SK-N-SH (cell line): ENCODE data around the gene VGLL4. TPM values are rescaled to one million over a fixed set of nuclear protein-coding genes. Genes with fewer than 3 reads are reported as not detected.

Experiments
- CTCF ChIA-PET: fragments of 300-600, 350-600 bp; formaldehyde crosslinking; extraction: SDS; loops from one replicate; lab custom pipeline; 2021; lab: Yijun Ruan, JAX
- POLR2A ChIA-PET: fragments of 350-600 bp; sonication (Branson Sonifier 250); formaldehyde crosslinking; extraction: SDS; loops from one replicate; lab custom pipeline; 2020; ENCODE audit warnings: antibody characterized with exemption, inconsistent platforms; lab: Yijun Ruan, JAX
- DNase-seq: peaks from one replicate; pipeline ENCODE4 v3.0.0; 2012
- H2AFZ ChIP-seq: fragments of 200-600 bp; sonication (generic); 2 replicates; pipeline ENCODE4 v1.8.1; 2016; ENCODE audit warnings: antibody characterized with exemption, mild to moderate bottlenecking, low read depth
- H3F3A ChIP-seq: fragments of 200-600 bp; sonication (generic); replicated peaks from 2 replicates; pipeline ENCODE3; 2016; ENCODE audit warnings: antibody characterized with exemption, mild to moderate bottlenecking; ENCODE audit not compliant: insufficient read depth
- H3K27ac ChIP-seq, 2 experiments: fragments of 200-500 bp in 1 of 2; fragments of 200-600 bp in 1 of 2; sonication (Bioruptor generic) in 1 of 2; sonication (generic), shearing (Covaris generic) in 1 of 2; 2 replicates each; pipeline versions ENCODE4 v1.5.1 to v1.6.1; 2014 to 2016; ENCODE audit warnings: low read depth in 2 of 2, inconsistent platforms in 1 of 2, low read length in 1 of 2, mild to moderate bottlenecking in 1 of 2, mixed read lengths in 1 of 2
- H3K27me3 ChIP-seq: fragments of 200-600 bp; sonication (generic), shearing (Covaris generic); 2 replicates; pipeline ENCODE4 v1.6.1; 2016; ENCODE audit warnings: mixed run types; ENCODE audit not compliant: insufficient read depth
- H3K36me3 ChIP-seq, 2 experiments: fragments of 200-500 bp in 1 of 2; fragments of 200-600 bp in 1 of 2; sonication (Bioruptor generic) in 1 of 2; sonication (generic) in 1 of 2; replicated peaks in 1 of 2; 2 replicates each; pipeline versions ENCODE3 to v1.5.1; 2014 to 2016; ENCODE audit warnings: low read length in 1 of 2, mild to moderate bottlenecking in 1 of 2; ENCODE audit not compliant: insufficient read depth in 2 of 2, control insufficient read depth in 1 of 2
- H3K4me1 ChIP-seq, 2 experiments: fragments of 200-500 bp in 1 of 2; fragments of 200-600 bp in 1 of 2; sonication (Bioruptor generic) in 1 of 2; sonication (generic), shearing (Covaris generic) in 1 of 2; 2 replicates each; pipeline versions ENCODE4 v1.5.1 to v1.6.1; 2014 to 2016; ENCODE audit warnings: low read depth in 1 of 2, low read length in 1 of 2, mixed run types in 1 of 2; ENCODE audit not compliant: insufficient read depth in 2 of 2, control insufficient read depth in 1 of 2
- H3K4me2 ChIP-seq: fragments of 200-600 bp; sonication (generic), shearing (Covaris generic); 2 replicates; pipeline ENCODE4 v1.6.1; 2017; ENCODE audit warnings: mixed run types
- H3K4me3 ChIP-seq, 2 experiments: fragments of 200-500 bp in 1 of 2; fragments of 200-600 bp in 1 of 2; sonication (Bioruptor generic) in 1 of 2; sonication (generic), shearing (Covaris generic) in 1 of 2; 2 replicates each; pipeline versions ENCODE4 v1.5.1 to v1.8.1; 2014 to 2016; ENCODE audit warnings: low read depth in 2 of 2, inconsistent platforms in 1 of 2, low read length in 1 of 2, mild to moderate bottlenecking in 1 of 2, mixed read lengths in 1 of 2, moderate library complexity in 1 of 2
- H3K79me2 ChIP-seq: fragments of 200-600 bp; sonication (generic); 2 replicates; pipeline ENCODE4 v1.8.1; 2017; ENCODE audit warnings: mild to moderate bottlenecking; ENCODE audit not compliant: insufficient read depth
- H3K9ac ChIP-seq: fragments of 200-600 bp; sonication (generic); 2 replicates; pipeline ENCODE4 v1.6.1; 2017; ENCODE audit warnings: mixed run types
- H3K9me2 ChIP-seq: fragments of 200-600 bp; sonication (generic); 2 replicates; pipeline ENCODE4 v1.6.1; 2017; ENCODE audit warnings: mixed run types
- H3K9me3 ChIP-seq: fragments of 200-600 bp; sonication (generic); 2 replicates; pipeline ENCODE4 v1.6.1; 2017; ENCODE audit warnings: mixed run types, mild to moderate bottlenecking, moderate library complexity
- H4K20me1 ChIP-seq: fragments of 200-600 bp; sonication (generic); 2 replicates; pipeline ENCODE4 v1.6.1; 2017; ENCODE audit warnings: mild to moderate bottlenecking, mixed run types; ENCODE audit not compliant: insufficient read depth
- CHD2 ChIP-seq: fragments of 150-350 bp; IDR thresholded peaks from 2 replicates; pipeline ENCODE4 v1.6.1; 2018; ENCODE audit warnings: low read length; ENCODE audit not compliant: partially characterized antibody
- CTCF ChIP-seq: fragments of 200-600 bp; sonication (generic); IDR thresholded peaks from 2 replicates; pipeline ENCODE4 v1.6.1; 2017; ENCODE audit warnings: antibody characterized with exemption, mild to moderate bottlenecking, moderate library complexity
- EP300 ChIP-seq, 2 experiments: IDR thresholded peaks; 2 replicates each; pipeline versions ENCODE4 v1.4.0 to v1.6.1; 2012; ENCODE audit warnings: borderline replicate concordance in 1 of 2, low read depth in 1 of 2, low read length in 1 of 2
- FOSL2 ChIP-seq: IDR thresholded peaks from 2 replicates; pipeline ENCODE4 v1.4.0; 2012; ENCODE audit warnings: low read depth, mild to moderate bottlenecking, moderate library complexity, borderline replicate concordance
- GABPA ChIP-seq: IDR thresholded peaks from 2 replicates; pipeline ENCODE4 v1.4.0; 2012; ENCODE audit warnings: low read depth, mild to moderate bottlenecking
- MAX ChIP-seq: IDR thresholded peaks from 2 replicates; pipeline ENCODE4 v1.4.0; 2012; ENCODE audit warnings: low read depth
- MEF2A ChIP-seq: IDR thresholded peaks from 2 replicates; pipeline ENCODE4 v1.4.0; 2012; ENCODE audit warnings: low read depth, borderline replicate concordance
- NFIC ChIP-seq: IDR thresholded peaks from 2 replicates; pipeline ENCODE4 v1.4.0; 2012; ENCODE audit warnings: borderline replicate concordance
- NRF1 ChIP-seq: IDR thresholded peaks from 2 replicates; pipeline ENCODE4 v1.6.1; 2012; ENCODE audit warnings: low read depth, mild to moderate bottlenecking, low read length
- POLR2AphosphoS5 ChIP-seq: IDR thresholded peaks from 2 replicates; pipeline ENCODE4 v1.6.1; 2012; ENCODE audit warnings: low read depth, low read length
- RCOR1 ChIP-seq: fragments of 150-350 bp; IDR thresholded peaks from 2 replicates; pipeline ENCODE4 v1.6.1; 2017; ENCODE audit warnings: antibody characterized with exemption, low read length
- REST ChIP-seq: IDR thresholded peaks from 2 replicates; pipeline ENCODE4 v1.6.1; 2012; ENCODE audit warnings: mild to moderate bottlenecking, low read depth, low read length, moderate library complexity
- RFX5 ChIP-seq: IDR thresholded peaks from 2 replicates; pipeline ENCODE4 v1.6.1; 2012; ENCODE audit warnings: mild to moderate bottlenecking, improper control_type of control experiment, low read length
- TAF1 ChIP-seq: IDR thresholded peaks from 2 replicates; pipeline ENCODE4 v1.6.1; 2012; ENCODE audit warnings: low read depth, mild to moderate bottlenecking, low read length, moderate library complexity, borderline replicate concordance
- TCF12 ChIP-seq: IDR thresholded peaks from 2 replicates; pipeline ENCODE4 v1.4.0; 2012
- ZBTB33 ChIP-seq: IDR thresholded peaks from 2 replicates; pipeline ENCODE4 v1.4.0; 2012; ENCODE audit warnings: low read depth, borderline replicate concordance
- WGBS: methylation state at CpG from one replicate; pipeline ENCODE4 v1.1.6; 2017; ENCODE audit warnings: low lambda C conversion rate; 5-methylcytosine and 5-hydroxymethylcytosine counted together
- polyA plus RNA-seq, 3 experiments: library from polyadenylated mRNA; depleted of rRNA; stranded (reverse); fragments of >200 nt; gene quantifications; 2 replicates each; pipeline ENCODE4 v1.2.3, GENCODE V29; 2012

Gene VGLL4
- polyA plus RNA-seq, 1 of the 3 experiments (the other 2 are of a cell fraction): 48.9 TPM

GRCh38 chr3:11517601-11518000 lies 126.1 kb downstream of the VGLL4 start:
- H3K36me3 ChIP-seq: no peaks in the 10 kb centered on the region
- H2AFZ ChIP-seq: no peak overlapping the region
- CTCF ChIA-PET: no interaction called here
- POLR2A ChIA-PET: no interaction called here
- H3K9me3 ChIP-seq: no peaks in the 10 kb centered on the region
- H3K79me2 ChIP-seq: no peaks in the 10 kb centered on the region
- DNase-seq: no peak
- WGBS: 96% methylated on average over 6 of the region's 6 CpGs
- no peaks in the 10 kb centered on the region for H3K27me3 ChIP-seq
- H3K27ac ChIP-seq: no peak overlapping the region
- TF ChIP-seq MAX (no peak), CHD2 (no peak)
- peaks cover 14% of the 10 kb centered on the region for H3F3A ChIP-seq
- H3K9ac ChIP-seq: no peak overlapping the region
- H3K4me2 ChIP-seq: no peak overlapping the region
- H3K9me2 ChIP-seq: no peaks in the 10 kb centered on the region
- H4K20me1 ChIP-seq: no peaks in the 10 kb centered on the region
- peaks cover 5 to 18% of the 10 kb centered on the region in 2 experiments; a peak in 3 of 4 replicates for H3K4me1 ChIP-seq
- no peak overlapping the region for H3K4me3 ChIP-seq

GRCh38 chr3:11514191-11514821 lies 129.4 kb downstream of the VGLL4 start:
- Histone ChIP-seq H3K9me3 (no peaks in the 10 kb centered on the region), H3K4me2 (peak overlapping the region; percentile 43), H3K4me3 (peak overlapping the region in 1 of 2 experiments; percentile 8; a peak in 1 of 4 replicates), H4K20me1 (no peaks in the 10 kb centered on the region), H3K79me2 (peaks cover 6% of the 10 kb centered on the region; the same call in 1 of the 2 replicates), H3K36me3 (no peaks in the 10 kb centered on the region), H3K9ac (peak overlapping the region; percentile 21; the same call in 1 of the 2 replicates), H3K4me1 (peaks cover 12 to 32% of the 10 kb centered on the region in 2 experiments), H3F3A (peaks cover 24% of the 10 kb centered on the region), H3K27ac (peak overlapping the region; percentile 71 to 93; a peak in 3 of 4 replicates), H3K27me3 (no peaks in the 10 kb centered on the region), H3K9me2 (no peaks in the 10 kb centered on the region), H2AFZ (no peak overlapping the region)
- CTCF ChIA-PET: no interaction called here
- WGBS: 6% methylated on average over 6 of the region's 7 CpGs
- POLR2A ChIA-PET: no interaction called here
- DNase-seq: no peak
- TF ChIP-seq ZBTB33 (no peak), REST (peak; percentile 73; the same call in 1 of the 2 replicates), CHD2 (no peak), EP300 (IDR thresholded peaks at IDR 0.05; ENCODE audit: borderline replicate concordance in 1 of 2, low read depth in 1 of 2, low read length in 1 of 2) (peak in 1 of 2 experiments; percentile 44; a peak in 1 of 4 replicates), CTCF (no peak), TCF12 (peak; percentile 60; the same call in 1 of the 2 replicates), FOSL2 (peak; percentile 45; the same call in 1 of the 2 replicates), MAX (peak; percentile 39; the same call in 1 of the 2 replicates), GABPA (peak; percentile 57), NFIC (peak; percentile 73), NRF1 (no peak), TAF1 (peak; percentile 23; the same call in 1 of the 2 replicates), POLR2AphosphoS5 (no peak), MEF2A (no peak), RCOR1 (no peak), RFX5 (no peak)
